Measurements from ENCODE around the gene ARF1. TPM values are rescaled to one million over a fixed set of nuclear protein-coding genes. Genes with fewer than 3 reads are reported as not detected.

ARF1 gene
- total RNA-seq, 1 experiment from 2014 or later: 330 TPM

GRCh38 chr1:228066891-228067654 lies 15.4 kb upstream of the ARF1 start (continued):
- TF ChIP-seq ARID4B (CRISPR knock-in tag; IDR thresholded peaks at IDR 0.05; ENCODE audit: borderline replicate concordance): no peak
- no peak for TF ChIP-seq MAX (CRISPR knock-in tag; IDR thresholded peaks at IDR 0.05)

GRCh38 chr1:228068359-228068758 lies 14.1 kb upstream of the ARF1 start:
- Mint-ChIP-seq H3K4me3 (no peak overlapping the region), H3K36me3 (no peaks in the 10 kb centered on the region), H3K9me3 (no peaks in the 10 kb centered on the region), H3K27ac (no peak overlapping the region), H3K27me3 (ENCODE audit: low read depth) (peaks cover 85% of the 10 kb centered on the region), H3K4me1 (no peaks in the 10 kb centered on the region)
- ChIA-PET POLR2A (no interaction called here), CTCF (no interaction called here)
- DNase-seq (ENCODE audit: low spot score) (no peak), ATAC-seq (no peak)
- TF ChIP-seq ETV6 (CRISPR knock-in tag; IDR thresholded peaks at IDR 0.05) (no peak), FOXK1 (CRISPR knock-in tag; IDR thresholded peaks at IDR 0.05) (no peak), AFF4 (CRISPR knock-in tag; IDR thresholded peaks at IDR 0.05; ENCODE audit: borderline replicate concordance) (no peak), ZNF232 (CRISPR knock-in tag; IDR thresholded peaks at IDR 0.05) (no peak), E2F4 (CRISPR knock-in tag; IDR thresholded peaks at IDR 0.05; ENCODE audit: borderline replicate concordance, low read depth) (no peak), TEAD4 (CRISPR knock-in tag; IDR thresholded peaks at IDR 0.05) (no peak), PRDM15 (CRISPR knock-in tag; IDR thresholded peaks at IDR 0.05) (no peak), MYBL2 (CRISPR knock-in tag; IDR thresholded peaks at IDR 0.05) (no peak), CBFB (CRISPR knock-in tag; IDR thresholded peaks at IDR 0.05; ENCODE audit: low read depth) (no peak), OVOL2 (CRISPR knock-in tag; IDR thresholded peaks at IDR 0.05; ENCODE audit: borderline replicate concordance) (no peak), ZNF317 (CRISPR knock-in tag; IDR thresholded peaks at IDR 0.05; ENCODE audit: borderline replicate concordance, low read depth) (no peak), PRRX2 (CRISPR knock-in tag; IDR thresholded peaks at IDR 0.05) (no peak), ZNF263 (CRISPR knock-in tag; IDR thresholded peaks at IDR 0.05; ENCODE audit: low read depth) (no peak)

Measured in WTC11 (cell line).